NCI-H226 (cell line): ENCODE measurements around the gene CUTA.
A peak's percentile ranks its signal among the peaks of the same experiment; 100 is the strongest.
"Not testable (repeated sequence)": the region's sequence is repeated elsewhere in the genome, so short reads cannot be mapped to it uniquely, and the experiment has no call there.

Source experiments
- DNase-seq: peaks from one replicate; pipeline ENCODE4 v3.0.0-alpha.2; 2015

The CUTA gene

DNA sequence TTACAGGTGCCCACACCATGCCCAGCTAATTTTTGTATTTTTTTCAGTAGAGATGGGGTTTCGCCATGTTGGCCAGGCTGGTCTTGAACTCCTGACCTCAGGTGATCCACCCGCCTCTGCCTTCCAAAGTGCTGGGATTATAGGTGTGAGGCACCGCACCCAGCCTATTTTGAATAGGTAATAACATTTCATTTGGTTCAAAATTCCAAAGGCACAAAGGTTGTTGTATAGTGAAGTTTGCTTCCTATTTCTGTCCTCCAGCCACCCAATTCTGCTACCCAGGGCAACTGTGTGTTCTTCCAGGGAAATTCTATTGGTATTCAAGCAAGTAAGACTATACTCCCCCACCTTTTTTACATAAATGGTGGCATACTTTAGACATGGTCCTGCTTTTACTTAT lies 19.3 kb downstream of the CUTA start:
- DNase-seq, result not testable (repeated sequence)

DNA sequence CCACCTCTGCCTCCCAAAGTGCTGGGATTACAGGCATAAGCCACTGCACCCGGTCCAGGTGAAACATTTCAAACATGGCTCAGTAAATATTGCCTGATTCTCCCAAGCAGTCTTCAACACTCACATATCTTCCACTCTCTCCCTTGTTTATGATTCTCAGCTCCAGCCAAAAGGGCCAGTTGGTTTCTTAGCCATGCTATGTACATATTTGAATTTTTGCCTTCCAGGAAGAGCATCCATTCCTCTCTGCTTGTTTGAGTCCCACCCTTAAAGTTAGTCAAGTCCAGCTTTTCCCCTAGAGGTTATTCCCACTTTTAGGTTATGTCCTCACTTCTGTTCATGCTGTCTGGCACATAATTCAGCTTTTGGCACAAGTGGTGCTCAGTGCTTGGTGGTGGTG lies 20.4 kb downstream of the CUTA start:
- no peak for DNase-seq

DNA sequence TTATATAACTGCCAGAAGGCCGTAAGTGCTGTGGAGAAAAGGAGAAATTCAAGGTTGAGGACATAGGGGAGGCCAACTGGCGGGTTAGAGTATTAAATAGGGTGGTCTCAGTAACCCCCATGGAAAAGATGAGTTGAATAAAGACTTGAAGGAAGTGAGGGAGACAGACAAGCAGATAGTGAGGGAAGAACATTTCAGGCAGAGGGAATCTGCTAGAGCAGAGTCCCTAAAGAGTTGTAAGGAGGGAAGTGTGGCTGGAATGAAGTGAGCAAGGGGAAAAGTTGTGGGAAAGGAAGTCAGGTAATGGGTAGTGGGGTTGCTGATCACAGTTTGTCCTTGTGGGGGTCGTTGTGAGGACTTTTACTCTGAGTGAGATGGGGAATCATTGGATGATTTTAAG lies 24.9 kb downstream of the CUTA start:
- DNase-seq, result no peak

DNA sequence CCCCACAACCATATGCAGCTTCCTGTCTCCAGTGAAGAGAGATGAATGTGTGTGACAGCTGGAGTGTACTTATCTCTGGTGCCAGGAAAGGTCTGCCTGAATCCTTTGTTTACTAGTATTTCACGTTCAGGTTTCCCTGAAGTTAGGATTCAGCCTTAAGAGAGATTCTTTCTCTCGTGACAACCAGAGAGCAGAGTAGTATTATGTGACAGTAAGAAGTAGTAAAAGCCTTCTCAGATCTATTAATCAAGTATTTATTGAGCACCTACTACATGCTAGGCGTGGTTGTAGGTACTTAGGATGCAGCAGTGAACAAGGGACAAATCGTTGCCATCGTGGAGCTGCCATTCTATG lies 25.3 kb downstream of the CUTA start:
- no peak for DNase-seq

DNA sequence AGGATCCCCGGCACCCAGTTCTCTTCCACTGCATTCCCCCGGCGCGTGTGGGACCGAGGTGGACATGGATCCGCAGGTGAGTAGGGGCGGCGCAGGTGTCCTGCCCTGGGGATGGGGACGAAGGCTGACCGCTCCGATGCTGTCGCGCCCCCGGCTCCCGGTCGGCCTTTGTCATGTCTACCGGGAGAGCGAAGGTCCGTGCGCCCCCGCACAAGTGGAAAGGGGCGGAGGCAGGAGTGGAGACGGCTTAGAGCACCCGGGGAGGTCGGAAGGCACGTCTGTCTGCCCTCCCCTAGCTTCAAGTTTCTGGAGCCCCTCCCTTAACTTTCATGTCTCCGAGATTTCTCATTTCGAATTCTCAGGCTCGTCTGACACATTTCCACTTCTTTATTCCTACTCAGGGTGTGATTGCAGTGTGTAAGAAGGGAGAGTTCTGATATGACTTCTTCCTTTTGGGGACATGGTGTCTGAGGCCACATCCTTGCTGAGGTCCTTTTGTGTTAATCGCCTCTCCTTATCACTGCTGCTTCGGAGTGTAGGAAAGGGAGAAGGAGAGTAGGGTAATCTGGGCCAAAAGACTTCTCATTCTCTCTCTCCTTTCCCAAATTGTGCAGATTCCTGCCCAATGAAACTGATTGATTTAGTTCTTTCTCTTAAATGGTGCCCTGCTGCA lies 25.8 kb downstream of the CUTA start:
- DNase-seq, result no peak

DNA sequence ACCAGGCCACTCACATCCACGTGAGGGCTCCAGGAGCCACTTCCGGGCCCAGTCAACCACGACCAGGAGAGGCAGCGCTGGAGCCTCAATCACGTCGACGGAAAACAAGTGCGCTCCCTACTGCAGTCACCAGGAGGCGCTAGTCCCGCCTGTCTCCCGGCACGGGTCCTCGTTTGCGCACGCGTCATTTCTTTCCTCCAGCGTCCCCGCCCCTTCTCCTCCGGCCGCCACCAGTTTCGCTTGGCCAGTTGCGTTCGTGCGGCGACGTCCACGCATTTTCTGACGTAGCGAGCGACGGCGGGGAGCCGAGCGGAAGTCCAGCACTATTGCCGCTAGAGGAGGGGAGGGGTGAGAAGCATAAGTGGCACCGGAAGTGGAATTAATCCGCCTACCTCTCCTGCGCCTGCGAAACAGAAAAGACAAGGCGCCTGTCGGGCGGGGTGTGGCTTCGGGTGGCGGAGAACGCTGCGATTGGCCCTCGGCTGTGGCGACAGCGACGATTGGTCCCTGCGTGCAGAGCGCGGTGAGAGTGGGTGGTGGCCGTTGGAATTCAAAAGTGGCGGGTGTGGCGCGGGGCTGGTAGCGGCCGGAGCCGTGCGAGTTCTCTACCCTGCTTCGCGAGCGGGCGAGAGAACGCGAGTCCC lies 26.5 kb downstream of the CUTA start, which contains the start of gene KIFC1:
KIFC1 (plus strand) TSS at position 546 of the 644 bp plus-strand sequence. CDS start 163 bp downstream, outside the sequence.
- peak; percentile 100 for DNase-seq

DNA sequence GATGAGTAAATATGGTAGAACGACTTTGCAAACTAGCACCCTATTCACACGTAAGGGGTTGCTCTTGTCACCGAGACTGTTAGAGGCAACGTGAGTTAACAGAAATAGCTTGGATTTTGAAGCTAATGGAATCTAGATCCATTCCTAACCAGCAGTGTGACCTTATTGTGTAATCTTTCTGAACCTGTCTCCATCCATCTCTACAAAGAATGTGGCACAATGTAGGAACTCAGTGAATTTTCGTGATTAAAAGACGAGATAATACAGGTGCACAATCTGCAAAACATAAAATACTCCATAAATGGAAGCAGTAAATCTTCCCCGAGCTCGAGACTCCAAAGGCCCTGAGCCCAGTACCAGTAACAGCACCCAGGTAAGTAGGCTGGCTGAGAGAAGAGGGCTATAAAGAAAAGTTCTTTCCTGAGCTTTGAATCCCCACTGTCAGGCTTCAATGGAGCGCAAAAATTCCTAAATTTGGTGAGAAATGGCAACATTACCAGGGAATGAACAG lies 27.1 kb downstream of the CUTA start:
- DNase-seq, result no peak

DNA sequence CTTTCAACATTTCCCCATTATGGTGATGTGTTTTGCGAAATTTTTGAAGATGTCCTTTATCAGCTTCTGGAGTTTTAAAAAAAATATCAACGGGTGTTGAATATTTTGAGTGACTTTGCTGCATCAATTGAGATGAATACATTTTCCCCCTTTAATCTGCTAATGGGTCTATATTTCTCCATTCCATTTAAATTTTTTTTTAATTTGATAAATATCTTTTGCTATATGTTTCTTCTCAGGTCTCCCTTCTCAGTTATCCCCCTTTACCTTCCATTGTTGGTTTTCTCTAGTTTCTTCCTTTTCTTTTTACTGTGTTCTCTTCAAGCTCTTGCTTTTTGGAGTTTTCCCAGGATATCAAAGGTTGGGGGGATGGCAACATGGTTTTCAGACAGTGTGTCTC lies 27.7 kb downstream of the CUTA start:
- no peak for DNase-seq

DNA sequence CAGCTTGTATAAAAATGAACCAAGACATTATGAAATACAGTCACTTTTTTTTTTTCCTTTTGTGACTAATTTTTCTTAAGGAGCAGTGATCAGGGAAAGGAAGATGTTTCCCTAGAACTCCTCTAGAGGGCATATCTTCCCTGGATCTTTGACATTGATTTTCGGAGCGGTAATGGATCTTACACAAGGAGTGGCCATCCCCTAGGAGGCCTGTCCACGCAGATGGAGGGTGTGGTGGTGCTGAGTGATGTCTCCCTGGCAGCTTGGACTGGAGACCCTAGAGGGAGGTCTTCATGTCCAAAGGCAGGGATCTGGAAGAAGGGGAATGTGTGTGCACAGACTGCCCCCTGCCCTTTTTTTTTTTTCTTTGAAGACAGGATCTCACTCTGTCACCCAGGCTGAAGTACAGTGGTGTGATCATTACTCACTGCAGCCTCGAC lies 33.3 kb downstream of the CUTA start:
- peak; percentile 28 for DNase-seq

DNA sequence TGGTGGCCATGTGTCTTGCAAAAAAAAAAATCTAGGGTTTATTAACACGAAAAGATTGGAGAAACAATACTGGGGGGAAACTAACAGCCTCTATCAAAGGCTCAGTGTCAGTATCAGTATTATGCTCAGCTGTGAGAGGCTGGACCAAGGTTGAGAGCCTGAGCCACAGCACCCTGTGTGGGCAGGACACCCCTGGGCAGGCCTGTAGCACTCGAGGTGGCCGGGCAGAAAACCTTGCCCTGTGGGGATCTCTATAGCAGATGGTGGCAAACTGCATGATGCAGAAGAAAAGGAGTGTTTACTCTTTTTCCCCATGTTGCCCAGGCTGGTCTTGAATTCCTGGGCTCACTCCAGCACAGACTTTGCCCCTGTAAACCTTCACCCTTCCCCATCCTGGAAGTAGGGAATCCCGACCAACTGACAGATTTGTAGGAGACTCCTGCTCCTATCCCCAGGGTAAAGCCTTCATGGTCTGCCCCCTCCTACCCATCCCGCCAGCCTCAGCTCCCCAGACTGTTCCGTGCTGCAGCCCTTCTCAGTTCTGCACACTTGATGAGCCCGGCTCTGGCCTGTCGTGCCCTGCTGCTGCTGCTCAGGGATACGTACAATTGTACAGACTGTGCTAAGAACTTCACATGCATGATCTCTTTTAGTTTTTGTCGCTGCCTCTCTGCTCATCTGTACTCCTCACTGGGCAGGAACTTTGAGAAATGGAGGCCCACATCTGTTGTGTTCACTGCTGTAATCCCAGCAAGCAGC lies 34.3 kb downstream of the CUTA start:
- no peak for DNase-seq

DNA sequence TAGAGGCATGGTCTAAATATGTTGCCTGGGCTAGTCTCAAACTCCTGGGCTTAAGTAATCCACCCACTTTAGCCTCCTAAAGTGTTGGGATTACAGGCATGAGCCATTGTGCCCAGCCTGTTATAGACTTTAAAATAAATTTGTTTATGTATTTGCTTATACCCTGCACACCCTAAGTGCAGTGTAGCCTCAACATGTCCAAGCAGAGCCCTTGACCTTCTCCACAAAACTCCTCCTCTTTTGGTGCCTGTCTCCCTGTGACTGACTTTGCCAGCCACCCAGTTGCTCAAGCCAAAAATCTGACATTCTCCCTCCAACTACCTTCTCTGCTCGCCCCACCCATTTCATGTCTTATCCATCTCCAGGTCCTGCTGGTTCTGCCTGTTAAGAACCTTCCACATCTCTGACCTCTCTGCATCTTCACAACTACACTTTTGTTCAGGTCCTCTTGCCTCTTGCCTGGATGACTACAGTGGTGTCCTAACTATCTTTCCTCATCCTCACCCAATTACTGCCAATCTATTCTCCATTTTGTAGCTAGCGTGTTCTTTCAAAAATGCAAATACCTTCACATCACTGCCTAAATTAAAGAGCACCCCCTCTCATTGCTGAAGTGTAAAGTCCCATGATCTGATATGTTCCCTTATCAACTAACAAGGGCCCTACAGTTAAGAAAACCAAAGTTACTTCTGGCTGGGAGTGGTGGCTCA lies 37.5 kb downstream of the CUTA start:
- DNase-seq, result no peak

DNA sequence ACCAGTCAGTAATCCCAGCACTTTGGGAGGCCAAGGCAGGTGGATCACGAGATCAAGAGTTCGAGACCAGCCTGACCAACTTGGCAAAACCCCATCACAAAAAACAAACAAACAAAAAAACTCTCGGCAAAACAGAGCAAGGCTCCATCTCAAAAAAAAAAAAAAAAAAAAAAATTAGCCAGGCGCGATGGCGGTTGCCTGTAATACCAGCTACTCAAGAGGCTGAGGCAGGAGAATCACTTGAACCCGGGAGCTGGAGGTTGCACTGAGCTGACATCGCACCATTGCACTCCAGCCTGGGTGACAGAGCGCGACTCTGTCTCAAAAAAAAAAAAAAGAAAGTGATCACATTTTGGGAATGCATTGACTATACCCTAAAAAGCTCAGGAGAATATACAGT lies 38.7 kb downstream of the CUTA start:
- not testable (repeated sequence) for DNase-seq

DNA sequence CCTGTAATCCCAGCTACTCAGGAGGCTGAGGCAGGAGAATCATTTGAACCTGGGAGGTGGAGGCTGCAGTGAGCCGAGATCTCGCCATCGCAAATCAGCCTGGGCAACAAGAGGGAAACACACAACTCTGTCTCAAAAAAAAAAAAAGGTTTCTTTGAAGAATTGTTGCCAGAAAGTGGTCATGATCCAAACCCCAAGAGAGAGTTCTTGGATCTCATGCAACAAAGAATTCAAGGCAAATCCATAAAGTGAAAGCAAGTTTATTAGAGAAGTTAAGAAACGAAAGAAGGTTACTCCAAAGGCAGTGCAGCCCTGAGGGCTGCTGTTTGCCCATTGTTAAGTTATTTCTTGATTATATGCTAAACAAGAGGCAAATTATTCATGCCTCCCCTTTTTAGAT lies 40.7 kb downstream of the CUTA start:
- DNase-seq, result no peak

DNA sequence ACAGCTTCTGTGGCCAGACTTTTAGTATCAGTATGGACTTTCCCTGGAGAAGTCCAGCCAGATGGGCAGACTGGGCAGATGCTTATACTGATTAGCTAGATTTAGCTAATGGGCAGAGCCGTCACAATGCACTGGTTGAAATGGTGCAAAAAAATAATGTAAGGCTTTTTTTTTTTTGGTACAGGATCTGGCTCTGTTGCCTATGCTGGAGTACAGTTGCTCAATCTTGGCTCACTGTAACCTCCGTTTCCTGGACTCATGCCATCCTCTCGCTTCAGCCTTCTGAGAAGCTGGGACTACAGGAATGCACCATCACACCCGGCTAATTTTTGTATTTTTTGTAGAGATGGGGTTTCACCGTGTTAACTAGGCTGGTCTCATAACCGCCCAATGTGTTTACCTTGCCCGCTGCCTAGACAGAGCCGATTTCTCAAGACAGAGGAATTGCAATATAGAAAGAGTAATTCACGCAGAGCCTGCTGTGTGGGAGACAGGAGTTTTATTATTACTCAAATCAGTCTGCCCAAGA lies 42.7 kb downstream of the CUTA start:
- peak; percentile 90 for DNase-seq

DNA sequence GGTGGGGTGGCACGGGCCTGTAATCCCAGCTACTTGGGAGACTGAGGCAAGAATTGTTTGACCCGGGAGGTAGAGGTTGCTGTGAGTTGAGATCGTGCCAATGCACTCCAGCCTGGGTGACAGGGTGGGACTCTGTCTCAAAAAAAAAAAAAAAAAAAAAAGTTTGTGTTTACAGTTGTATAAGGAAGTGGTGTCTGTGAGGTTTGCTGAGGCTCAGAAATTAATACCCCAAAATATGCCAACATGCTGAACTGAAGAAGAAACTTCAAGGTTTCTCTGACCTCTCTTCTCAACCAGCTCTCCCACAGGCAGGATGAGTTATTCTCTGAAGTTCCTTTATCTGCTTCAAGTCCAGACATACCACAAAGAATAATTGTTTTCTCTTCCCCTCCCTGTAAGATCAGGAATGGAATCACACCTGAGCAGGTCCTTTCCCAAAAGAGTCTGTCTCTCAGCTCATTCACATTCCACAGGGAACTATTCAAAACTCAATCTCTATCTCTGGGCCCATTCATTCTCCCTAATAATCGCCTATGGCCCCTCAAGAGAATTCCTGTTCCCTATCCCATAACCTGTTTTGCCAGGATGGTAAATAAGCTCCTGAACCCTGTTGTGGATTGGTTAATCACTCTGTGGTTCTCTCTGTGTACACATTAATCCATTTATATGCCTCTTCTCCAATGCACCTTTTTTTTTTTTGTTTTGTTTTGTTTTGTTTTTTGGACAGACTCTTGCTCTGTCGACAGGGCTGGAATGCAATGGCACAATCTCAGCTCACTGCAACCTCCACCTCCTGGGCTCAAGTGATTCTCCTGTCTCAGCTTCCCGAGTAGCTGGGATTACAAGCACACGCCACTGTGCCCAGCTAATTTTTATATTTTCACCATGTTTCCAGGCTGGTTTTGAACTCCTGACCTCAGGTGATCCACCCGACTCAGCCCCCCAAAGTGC lies 43.7 kb downstream of the CUTA start:
- DNase-seq, result no peak

DNA sequence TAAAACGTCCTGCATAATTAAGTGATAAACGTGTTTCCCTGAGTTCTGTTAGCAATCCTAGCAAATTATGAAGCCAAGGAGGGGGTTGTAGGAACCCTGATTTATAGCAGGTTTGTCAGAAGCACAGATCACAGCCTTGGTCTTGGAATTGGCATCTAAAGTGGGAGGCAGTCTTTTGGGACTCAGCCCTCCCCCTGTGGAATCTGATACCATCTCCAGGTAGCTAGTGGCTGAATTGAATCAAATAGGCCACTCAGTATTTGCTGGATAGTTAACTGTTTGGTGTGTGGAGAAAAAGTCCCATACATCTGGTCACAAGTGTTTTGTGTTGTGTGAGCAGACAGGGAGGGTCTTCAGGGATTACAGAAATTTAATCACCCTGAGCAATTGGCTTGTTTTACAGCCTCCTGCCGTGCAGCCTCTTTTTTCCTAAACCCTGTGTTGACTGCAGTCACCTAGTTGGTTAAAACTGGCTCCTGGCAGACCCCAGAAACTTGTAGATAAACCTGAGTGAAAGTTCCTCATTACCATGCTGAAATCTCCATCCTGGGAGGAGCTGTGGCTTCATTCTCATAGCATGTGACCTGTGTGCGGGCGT lies 45.3 kb downstream of the CUTA start:
- DNase-seq, result no peak

DNA sequence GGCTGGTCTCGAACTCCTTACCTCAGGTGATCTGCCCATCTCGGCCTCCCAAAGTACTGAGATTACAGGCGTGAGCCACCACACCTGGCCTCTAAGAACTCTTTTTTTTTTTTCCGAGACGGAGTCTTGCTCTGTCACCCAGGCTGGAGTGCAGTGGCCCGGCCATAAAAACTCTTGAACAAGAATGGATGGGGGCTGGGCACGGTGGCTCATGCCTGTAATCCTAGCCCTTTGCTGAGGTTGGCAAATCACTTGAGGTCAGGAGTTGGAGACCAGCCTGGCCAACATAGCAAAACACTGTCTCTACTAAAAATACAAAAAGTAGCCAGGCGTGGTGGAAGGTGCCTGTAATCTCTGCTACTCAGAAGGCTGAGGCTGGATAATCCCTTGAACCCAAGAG lies 46.0 kb downstream of the CUTA start:
- not testable (repeated sequence) for DNase-seq

DNA sequence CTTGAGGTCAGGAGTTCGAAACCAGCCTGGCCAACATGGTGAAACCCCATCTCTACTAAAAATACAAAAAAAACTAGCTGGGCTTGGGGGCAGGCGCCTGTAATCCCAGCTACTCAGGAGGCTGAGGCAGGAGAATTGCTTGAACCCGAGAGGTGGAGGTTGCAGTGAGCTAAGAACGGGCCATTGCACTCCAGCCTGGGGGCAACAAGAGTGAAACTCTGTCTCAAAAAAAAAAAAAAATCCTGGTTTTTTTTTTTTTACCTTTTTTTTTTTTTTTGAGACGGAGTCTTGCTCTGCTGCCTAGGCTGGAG lies 50.2 kb downstream of the CUTA start:
- DNase-seq, result not testable (repeated sequence)

DNA sequence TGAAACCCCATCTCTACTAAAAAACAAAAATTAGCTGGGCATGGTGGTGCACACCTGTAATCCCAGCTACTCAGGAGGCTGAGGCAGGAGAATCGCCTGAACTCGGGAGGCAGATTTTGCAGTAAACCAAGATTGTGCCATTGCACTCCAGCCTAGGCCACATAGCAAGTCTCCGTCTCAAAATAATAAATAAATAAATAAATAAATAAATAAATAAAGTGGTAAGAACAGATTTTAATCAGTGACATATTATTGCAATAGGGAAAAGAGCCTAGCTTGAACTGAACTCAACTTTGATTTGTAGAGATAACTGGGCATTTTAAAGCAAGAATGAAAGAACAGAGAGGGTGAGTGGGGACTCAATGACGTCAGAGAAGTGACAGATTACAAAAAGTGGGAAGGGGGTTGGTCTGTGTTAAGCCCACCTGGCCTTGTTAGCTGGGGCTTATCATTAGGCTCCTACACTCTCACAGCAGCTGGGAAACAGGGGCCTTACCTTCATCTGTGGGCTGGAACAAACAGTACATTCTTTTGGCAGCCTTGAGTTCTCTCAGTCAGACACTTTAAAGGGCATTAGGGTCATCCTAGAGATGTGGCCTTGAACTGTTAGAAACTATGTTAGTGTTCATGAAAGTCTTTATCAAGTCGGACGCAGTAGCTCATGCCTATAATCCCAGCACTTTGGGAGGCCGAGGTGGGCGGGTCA lies 50.7 kb downstream of the CUTA start:
- DNase-seq, result no peak
